Erythroblast (primary cell): ENCODE data around the gene CACNA1G.

Source experiments
- GATA1 ChIP-seq: IDR thresholded peaks from 2 replicates; pipeline ENCODE4 v1.6.1; 2011; ENCODE audit warnings: low read depth, mild to moderate bottlenecking, control low read depth, low read length, moderate library complexity
- POLR2A ChIP-seq: IDR thresholded peaks from 2 replicates; pipeline ENCODE4 v1.6.1; 2011; ENCODE audit warnings: mild to moderate bottlenecking, low read length

DNA sequence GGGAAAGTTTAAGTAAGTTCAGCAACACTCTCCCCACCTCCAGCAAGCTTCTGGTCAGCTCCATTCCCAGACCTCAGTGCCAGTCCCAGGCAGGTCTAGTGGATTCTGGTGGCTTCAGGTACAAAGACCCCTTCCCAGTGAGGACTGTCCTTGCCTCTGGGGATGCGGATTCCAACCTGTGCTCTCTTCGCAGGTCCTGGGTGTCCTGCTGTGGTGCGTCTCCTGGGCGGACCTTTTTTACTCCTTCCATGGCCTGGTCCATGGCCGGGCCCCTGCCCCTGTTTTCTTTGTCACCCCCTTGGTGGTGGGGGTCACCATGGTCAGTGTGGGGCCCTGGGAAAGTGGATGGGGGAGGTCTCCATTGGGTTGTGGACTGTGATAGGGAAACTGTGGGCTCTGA is 96.0 kb downstream of the CACNA1G start:
- TF ChIP-seq POLR2A (no peak), GATA1 (no peak)
